OCI-LY3 (cell line): ENCODE data around the gene BDH2.

Source experiments
- H2AFZ ChIP-seq: fragments of 200-600, 300-600 bp; shearing (Covaris generic); 2 replicates; pipeline ENCODE4 v1.6.0; 2014; ENCODE audit warnings: antibody characterized with exemption, low read depth, low read length
- H3K27ac ChIP-seq: fragments of 200-600, 300-600 bp; sonication (generic); 2 replicates; pipeline ENCODE4 v1.5.1; 2014; ENCODE audit warnings: mild to moderate bottlenecking, low read length, moderate library complexity, mixed read lengths
- H3K27me3 ChIP-seq: fragments of 200-600, 300-600 bp; sonication (generic); 2 replicates; pipeline ENCODE4 v1.6.1; 2014; ENCODE audit warnings: low read depth, low read length, mixed read lengths
- H3K36me3 ChIP-seq: fragments of 200-600, 300-600 bp; sonication (generic); replicated peaks from 2 replicates; pipeline ENCODE3; 2014; ENCODE audit warnings: low read depth, low read length, mixed read lengths
- H3K4me1 ChIP-seq: fragments of 300-600, 200-600 bp; sonication (generic); 2 replicates; pipeline ENCODE4 v1.6.1; 2014; ENCODE audit warnings: low read length, mixed read lengths
- H3K4me2 ChIP-seq: fragments of 200-600, 300-600 bp; sonication (generic); 2 replicates; pipeline ENCODE4 v1.6.1; 2014; ENCODE audit warnings: low read length, mixed read lengths
- H3K4me3 ChIP-seq: fragments of 300-600, 200-600 bp; sonication (generic); 2 replicates; pipeline ENCODE4 v1.5.1; 2014; ENCODE audit warnings: antibody characterized with exemption, mild to moderate bottlenecking, low read length, moderate library complexity
- H3K79me2 ChIP-seq: fragments of 300-600, 200-600 bp; shearing (Covaris generic); 2 replicates; pipeline ENCODE4 v1.6.1; 2014; ENCODE audit warnings: mild to moderate bottlenecking, low read length, mixed read lengths
- H3K9ac ChIP-seq: fragments of 300-600, 200-600 bp; shearing (Covaris generic); 2 replicates; pipeline ENCODE4 v1.6.0; 2014; ENCODE audit warnings: mild to moderate bottlenecking, low read length, moderate library complexity
- H3K9me3 ChIP-seq: fragments of 200-600, 300-600 bp; shearing (Covaris generic); 2 replicates; pipeline ENCODE4 v1.6.1; 2014; ENCODE audit warnings: low read length, mixed read lengths; ENCODE audit not compliant: insufficient read depth
- H4K20me1 ChIP-seq: fragments of 200-600, 300-600 bp; sonication (generic); 2 replicates; pipeline ENCODE4 v1.6.1; 2016; ENCODE audit warnings: low read length, mixed read lengths; ENCODE audit not compliant: insufficient read depth
- EZH2phosphoT487 ChIP-seq: fragments of 200-600 bp; shearing (Covaris generic); IDR thresholded peaks from 2 replicates; pipeline ENCODE4 v1.6.1; 2018; ENCODE audit warnings: antibody characterized with exemption, mixed run types, low read depth
- TF ChIP-seq, protein P1 (sequence below): fragments of 200-600, 300-600 bp; sonication (generic); IDR thresholded peaks from 2 replicates; pipeline ENCODE4 v1.5.1; 2014; ENCODE audit warnings: antibody characterized with exemption, low read length, low read depth

Gene BDH2

DNA sequence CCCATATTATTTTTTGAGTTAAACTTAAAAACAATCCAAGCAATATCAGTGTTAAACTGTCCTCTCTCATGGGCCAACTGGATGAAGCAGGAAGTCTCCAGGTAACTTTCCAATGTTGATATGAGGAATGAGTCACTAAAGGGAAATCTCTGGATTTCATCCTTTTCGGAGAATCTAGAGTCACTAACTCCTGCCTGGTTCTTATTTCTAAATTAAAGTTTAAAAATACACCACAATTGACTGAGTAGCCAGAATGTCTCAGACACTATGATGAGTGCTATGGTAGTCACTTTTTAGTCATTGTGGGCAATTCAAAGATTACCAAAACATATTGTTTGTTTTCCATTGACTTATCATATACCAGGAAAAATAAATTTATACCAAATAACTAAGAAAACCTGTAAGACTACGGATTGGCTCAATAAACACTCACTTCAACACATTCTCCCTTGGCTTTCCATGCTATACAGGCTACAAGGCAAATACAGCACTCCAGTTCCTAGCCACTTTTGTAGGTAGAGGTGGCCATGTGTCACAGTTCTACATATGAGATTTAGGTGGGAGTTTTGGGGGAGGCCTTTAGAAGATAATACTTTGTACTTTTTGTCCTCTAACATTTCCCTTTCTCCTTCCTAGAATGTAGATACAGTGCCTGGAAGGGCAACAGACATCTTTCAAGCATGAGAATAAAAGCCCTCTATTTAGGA lies 31.6 kb downstream of the BDH2 start:
- H3K27ac ChIP-seq, result no peak overlapping the region
- no peak overlapping the region for H2AFZ ChIP-seq
- H3K9me3 ChIP-seq, result no peaks in the 10 kb centered on the region
- H3K4me2 ChIP-seq, result no peak overlapping the region
- no peak overlapping the region for H3K9ac ChIP-seq
- H3K4me1 ChIP-seq, result no peaks in the 10 kb centered on the region
- peaks cover 31% of the 10 kb centered on the region for H3K79me2 ChIP-seq
- TF ChIP-seq EZH2phosphoT487, result no peak
- TF ChIP-seq, protein P1, sequence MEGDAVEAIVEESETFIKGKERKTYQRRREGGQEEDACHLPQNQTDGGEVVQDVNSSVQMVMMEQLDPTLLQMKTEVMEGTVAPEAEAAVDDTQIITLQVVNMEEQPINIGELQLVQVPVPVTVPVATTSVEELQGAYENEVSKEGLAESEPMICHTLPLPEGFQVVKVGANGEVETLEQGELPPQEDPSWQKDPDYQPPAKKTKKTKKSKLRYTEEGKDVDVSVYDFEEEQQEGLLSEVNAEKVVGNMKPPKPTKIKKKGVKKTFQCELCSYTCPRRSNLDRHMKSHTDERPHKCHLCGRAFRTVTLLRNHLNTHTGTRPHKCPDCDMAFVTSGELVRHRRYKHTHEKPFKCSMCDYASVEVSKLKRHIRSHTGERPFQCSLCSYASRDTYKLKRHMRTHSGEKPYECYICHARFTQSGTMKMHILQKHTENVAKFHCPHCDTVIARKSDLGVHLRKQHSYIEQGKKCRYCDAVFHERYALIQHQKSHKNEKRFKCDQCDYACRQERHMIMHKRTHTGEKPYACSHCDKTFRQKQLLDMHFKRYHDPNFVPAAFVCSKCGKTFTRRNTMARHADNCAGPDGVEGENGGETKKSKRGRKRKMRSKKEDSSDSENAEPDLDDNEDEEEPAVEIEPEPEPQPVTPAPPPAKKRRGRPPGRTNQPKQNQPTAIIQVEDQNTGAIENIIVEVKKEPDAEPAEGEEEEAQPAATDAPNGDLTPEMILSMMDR, result no peak
- no peak overlapping the region for H3K4me3 ChIP-seq
- H4K20me1 ChIP-seq, result peaks cover 7% of the 10 kb centered on the region; the same call in 1 of the 2 replicates
- H3K36me3 ChIP-seq, result peaks cover 21% of the 10 kb centered on the region
- no peaks in the 10 kb centered on the region for H3K27me3 ChIP-seq

DNA sequence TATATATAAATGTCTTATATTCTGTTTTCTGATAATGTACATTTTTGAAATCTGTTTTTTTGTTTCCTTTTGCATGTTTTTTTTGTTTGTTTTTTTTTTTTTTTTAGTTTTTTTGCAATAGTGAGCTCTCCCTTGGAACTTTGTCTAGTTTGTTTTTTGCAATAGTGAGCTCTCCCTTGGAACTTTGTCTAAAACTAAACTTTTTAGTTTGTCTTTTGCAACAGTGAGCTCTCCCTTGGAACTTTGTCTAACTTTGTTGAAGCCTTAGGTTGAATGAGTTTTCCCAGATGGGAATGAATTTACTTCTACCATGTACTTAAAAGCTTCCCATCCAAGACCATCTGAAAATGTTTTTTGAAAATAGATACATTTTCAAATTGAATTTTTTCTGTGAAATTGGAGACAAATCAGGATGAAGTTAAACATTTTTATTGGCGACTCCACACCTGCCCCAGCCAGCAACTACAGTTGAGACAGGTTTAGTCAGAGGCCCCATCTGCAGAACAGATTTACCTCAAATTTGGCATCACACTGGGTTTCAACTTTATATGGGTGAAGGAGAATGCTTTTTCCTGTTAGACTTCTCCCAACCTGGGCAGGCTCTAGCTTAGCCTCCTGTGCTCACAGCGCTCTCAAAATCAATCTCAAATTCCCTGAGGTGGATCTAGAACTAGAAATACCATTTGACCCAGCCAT lies 39.0 kb downstream of the BDH2 start:
- H3K4me2 ChIP-seq, result no peak overlapping the region
- no peak for TF ChIP-seq EZH2phosphoT487
- TF ChIP-seq, protein P1, result no peak
- H3K9me3 ChIP-seq, result no peaks in the 10 kb centered on the region
- no peaks in the 10 kb centered on the region for H4K20me1 ChIP-seq
- no peaks in the 10 kb centered on the region for H3K79me2 ChIP-seq
- peaks cover 26% of the 10 kb centered on the region for H3K36me3 ChIP-seq
- no peak overlapping the region for H3K27ac ChIP-seq
- H3K4me3 ChIP-seq, result no peak overlapping the region
- H3K27me3 ChIP-seq, result no peaks in the 10 kb centered on the region
- H2AFZ ChIP-seq, result no peak overlapping the region
- no peak overlapping the region for H3K9ac ChIP-seq
- no peaks in the 10 kb centered on the region for H3K4me1 ChIP-seq

- Histone ChIP-seq H3K36me3 (peaks cover 9% of the 10 kb centered on the region), H3K4me1 (peaks cover 12% of the 10 kb centered on the region), H3K79me2 (no peaks in the 10 kb centered on the region), H3K27me3 (no peaks in the 10 kb centered on the region), H3K9ac (no peak overlapping the region), H3K4me2 (no peak overlapping the region), H2AFZ (no peak overlapping the region), H4K20me1 (peaks cover 7% of the 10 kb centered on the region; the same call in 1 of the 2 replicates), H3K4me3 (no peak overlapping the region), H3K27ac (no peak overlapping the region), H3K9me3 (no peaks in the 10 kb centered on the region)
- TF ChIP-seq EZH2phosphoT487, result no peak
- TF ChIP-seq, protein P1, result no peak
These were observed 45.6 kb downstream of the BDH2 start for GRCh38 chr4:103054030-103054429.

DNA sequence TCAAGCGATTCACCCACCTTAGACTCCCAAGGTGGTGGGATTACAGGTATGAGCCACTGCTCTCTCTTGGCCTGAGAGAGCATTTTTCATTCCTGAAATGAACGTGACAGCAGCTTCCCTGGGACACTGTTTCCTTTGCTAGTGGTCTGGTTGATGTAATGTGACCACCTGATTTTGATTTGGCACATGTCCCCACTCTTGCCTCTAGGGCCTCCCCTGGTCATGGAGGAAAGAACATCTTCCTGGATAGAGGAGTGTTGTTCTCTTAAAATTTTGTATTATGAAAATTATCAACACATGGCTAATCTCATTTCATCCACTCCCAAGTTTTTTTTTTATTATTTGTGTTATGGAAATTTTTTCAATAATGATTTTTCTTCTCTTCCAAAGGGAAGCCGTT lies 46.9 kb downstream of the BDH2 start:
- H3K36me3 ChIP-seq, result peaks cover 17% of the 10 kb centered on the region
- no peak overlapping the region for H2AFZ ChIP-seq
- no peak overlapping the region for H3K9ac ChIP-seq
- H3K4me1 ChIP-seq, result peaks cover 12% of the 10 kb centered on the region
- peaks cover 7% of the 10 kb centered on the region; the same call in 1 of the 2 replicates for H4K20me1 ChIP-seq
- H3K4me2 ChIP-seq, result no peak overlapping the region
- no peak overlapping the region for H3K27ac ChIP-seq
- TF ChIP-seq EZH2phosphoT487, result no peak
- TF ChIP-seq, protein P1, result no peak
- H3K79me2 ChIP-seq, result no peaks in the 10 kb centered on the region
- no peaks in the 10 kb centered on the region for H3K9me3 ChIP-seq
- no peak overlapping the region for H3K4me3 ChIP-seq
- no peaks in the 10 kb centered on the region for H3K27me3 ChIP-seq
